PC-3 (cell line): Measurements from ENCODE around the gene ZNF462.

Experiments used
- EZH2 ChIP-seq: fragments of 300-600 bp; sonication (generic); IDR thresholded peaks from one replicate; pipeline ENCODE4 v1.6.1; 2017; ENCODE audit warnings: antibody characterized with exemption, mild to moderate bottlenecking, low read length; ENCODE audit not compliant: unreplicated experiment
- TF ChIP-seq, protein P1 (sequence below): fragments of 300-600 bp; sonication (generic); conservative IDR thresholded peaks from 2 replicates; pipeline ENCODE4 v1.5.1; 2017; ENCODE audit warnings: antibody characterized with exemption, low read depth, mild to moderate bottlenecking, low read length

DNA sequence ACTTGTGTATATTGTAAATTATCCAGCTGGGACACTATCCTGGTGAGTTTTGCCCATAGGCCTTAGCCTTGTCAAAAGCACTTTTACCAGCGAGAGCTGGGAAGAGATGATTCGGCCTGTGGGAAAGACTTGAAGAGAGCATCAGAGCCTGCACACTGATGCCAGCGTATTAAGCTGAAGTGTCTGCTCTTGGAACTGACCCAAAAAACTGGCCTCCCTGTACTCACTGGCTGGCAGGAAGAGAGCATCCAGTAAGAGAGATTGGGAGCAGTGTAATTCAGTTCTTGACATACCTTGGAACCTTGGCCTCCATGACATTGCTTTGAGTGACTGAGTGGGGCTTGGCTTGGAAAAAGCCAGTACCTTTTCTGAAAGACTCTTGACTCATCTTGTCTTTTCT, 73.7 kb downstream of the ZNF462 start:
- TF ChIP-seq, protein P1, sequence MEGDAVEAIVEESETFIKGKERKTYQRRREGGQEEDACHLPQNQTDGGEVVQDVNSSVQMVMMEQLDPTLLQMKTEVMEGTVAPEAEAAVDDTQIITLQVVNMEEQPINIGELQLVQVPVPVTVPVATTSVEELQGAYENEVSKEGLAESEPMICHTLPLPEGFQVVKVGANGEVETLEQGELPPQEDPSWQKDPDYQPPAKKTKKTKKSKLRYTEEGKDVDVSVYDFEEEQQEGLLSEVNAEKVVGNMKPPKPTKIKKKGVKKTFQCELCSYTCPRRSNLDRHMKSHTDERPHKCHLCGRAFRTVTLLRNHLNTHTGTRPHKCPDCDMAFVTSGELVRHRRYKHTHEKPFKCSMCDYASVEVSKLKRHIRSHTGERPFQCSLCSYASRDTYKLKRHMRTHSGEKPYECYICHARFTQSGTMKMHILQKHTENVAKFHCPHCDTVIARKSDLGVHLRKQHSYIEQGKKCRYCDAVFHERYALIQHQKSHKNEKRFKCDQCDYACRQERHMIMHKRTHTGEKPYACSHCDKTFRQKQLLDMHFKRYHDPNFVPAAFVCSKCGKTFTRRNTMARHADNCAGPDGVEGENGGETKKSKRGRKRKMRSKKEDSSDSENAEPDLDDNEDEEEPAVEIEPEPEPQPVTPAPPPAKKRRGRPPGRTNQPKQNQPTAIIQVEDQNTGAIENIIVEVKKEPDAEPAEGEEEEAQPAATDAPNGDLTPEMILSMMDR, result no peak
- TF ChIP-seq EZH2, result no peak
